Lung (tissue), 12 donors: ENCODE results near the gene RAB3C. TPM values are rescaled to one million over a fixed set of nuclear protein-coding genes. Genes with fewer than 3 reads are reported as not detected.
"Not testable (repeated sequence)": the region's sequence is repeated elsewhere in the genome, so short reads cannot be mapped to it uniquely, and the experiment has no call there.

ENCODE experiments used
- ATAC-seq: fragments of 200-7000 bp; cut with Tn5 transposase; one replicate; pipeline ENCODE4 v1.9.1; 2020; ENCODE audit warnings: moderate number of reproducible peaks; ENCODE audit not compliant: insufficient read depth, low FRiP score
- DNase-seq, 3 donors: peaks; one replicate each; pipeline ENCODE4 v3.0.0-alpha.2; 2013 to 2017
- H3K27ac ChIP-seq, 2 donors: one replicate each; pipeline ENCODE4 v1.5.1; 2013; ENCODE audit warnings: mild to moderate bottlenecking in 2 of 2, moderate library complexity in 2 of 2, control low read depth in 1 of 2, inconsistent platforms in 1 of 2, low read depth in 1 of 2, low read length in 1 of 2
- H3K27me3 ChIP-seq, 3 donors: one replicate each; pipeline ENCODE4 v1.5.1; 2013; ENCODE audit warnings: low read length in 2 of 3; ENCODE audit not compliant: control insufficient read depth in 3 of 3, insufficient read depth in 3 of 3
- H3K36me3 ChIP-seq, 4 donors: one replicate each; pipeline ENCODE4 v1.5.1; 2013; ENCODE audit warnings: low read length in 4 of 4, mild to moderate bottlenecking in 1 of 4, moderate library complexity in 1 of 4; ENCODE audit not compliant: control insufficient read depth in 4 of 4, insufficient read depth in 4 of 4
- H3K4me1 ChIP-seq, 5 donors: one replicate each; pipeline ENCODE4 v1.5.1; 2013; ENCODE audit warnings: low read length in 5 of 5, mild to moderate bottlenecking in 2 of 5, moderate library complexity in 1 of 5; ENCODE audit not compliant: control insufficient read depth in 5 of 5, insufficient read depth in 5 of 5
- H3K4me3 ChIP-seq: one replicate; pipeline ENCODE4 v1.5.1; 2013; ENCODE audit warnings: mild to moderate bottlenecking, control low read depth, moderate library complexity
- H3K9ac ChIP-seq, 2 donors: one replicate each; pipeline ENCODE4 v1.5.1; 2013; ENCODE audit warnings: low read length in 2 of 2, control low read depth in 1 of 2; ENCODE audit not compliant: insufficient read depth in 1 of 2
- H3K9me3 ChIP-seq, 4 donors: one replicate each; pipeline ENCODE4 v1.5.1; 2013; ENCODE audit warnings: low read length in 3 of 4, mild to moderate bottlenecking in 1 of 4, moderate library complexity in 1 of 4; ENCODE audit not compliant: control insufficient read depth in 4 of 4, insufficient read depth in 3 of 4
- CTCF ChIP-seq: IDR thresholded peaks from 2 replicates; pipeline ENCODE4 v1.5.1; 2012; ENCODE audit warnings: mild to moderate bottlenecking; ENCODE audit errors: control extremely low read depth, extremely low read depth
- WGBS, 2 donors: extraction: QIAGEN DNeasy Blood & Tissue Kit; methylation state at CpG; one replicate each; pipeline ENCODE4 v1.1.7; 2013; 5-methylcytosine and 5-hydroxymethylcytosine counted together
- polyA plus RNA-seq, 2 donors: library from polyadenylated mRNA; stranded (reverse); fragments of 200-250 nt; gene quantifications; one replicate each; pipeline ENCODE4 v1.2.1, GENCODE V29; 2013
- total RNA-seq, 2 donors: library from RNA; depleted of rRNA in 1 of 2; stranded (reverse); fragments of >200 nt in 1 of 2; gene quantifications; one replicate each; pipeline ENCODE4 v1.2.1, GENCODE V29; 2014 to 2021
- donor health status: control.
- donor health status: control.
- donor health status: Bipolar disorder and iron deficiency.
- donor health status: healthy.
- donor health status: DM: yes; HTN: yes; CAD: no.

The RAB3C gene
- total and polyA plus RNA-seq, 4 donors = 0.35 to 1.1 (median 0.86) TPM

GRCh38 chr5:58565033-58565432 lies 17.8 kb upstream of the RAB3C start:
- no peak overlapping the region for H3K27ac ChIP-seq
- H3K9ac ChIP-seq = no peak overlapping the region
- H3K4me1 ChIP-seq = no peaks in the 10 kb centered on the region
- WGBS, 2 donors = 94 to 95% methylated on average over 4 of the region's 4 CpGs
- H3K4me3 ChIP-seq = no peak overlapping the region
- H3K9me3 ChIP-seq = peaks cover 0 to 5% (median 0%) of the 10 kb centered on the region in 4 donors
- H3K36me3 ChIP-seq = no peaks in the 10 kb centered on the region
- DNase-seq (no peak), ATAC-seq (no peak)
- no peaks in the 10 kb centered on the region for H3K27me3 ChIP-seq
- TF ChIP-seq CTCF = no peak

- ATAC-seq (no peak), DNase-seq (no peak)
- Histone ChIP-seq H3K36me3 (no peaks in the 10 kb centered on the region), H3K27me3 (no peaks in the 10 kb centered on the region), H3K27ac (no peak overlapping the region), H3K9ac (no peak overlapping the region), H3K9me3 (peaks cover 0 to 1% (median 0%) of the 10 kb centered on the region in 4 donors), H3K4me1 (no peaks in the 10 kb centered on the region), H3K4me3 (no peak overlapping the region)
- 84 to 90% methylated on average over 2 of the region's 2 CpGs for WGBS, 2 donors
- TF ChIP-seq CTCF = no peak
Observed at GRCh38 chr5:58571501-58571900, 11.4 kb upstream of the RAB3C start.

- H3K4me3 ChIP-seq, H3K9me3 ChIP-seq, H3K27me3 ChIP-seq, H3K36me3 ChIP-seq, H3K4me1 ChIP-seq, DNase-seq, H3K9ac ChIP-seq, H3K27ac ChIP-seq, ATAC-seq: not testable (repeated sequence)
- WGBS, 2 donors = 87 to 88% methylated on average over 5 of the region's 5 CpGs
Observed at GRCh38 chr5:58572973-58573372, 9.9 kb upstream of the RAB3C start.

GRCh38 chr5:58579781-58580180 lies 3.1 kb upstream of the RAB3C start:
- Histone ChIP-seq H3K4me3 (no peak overlapping the region), H3K36me3 (no peaks in the 10 kb centered on the region), H3K27me3 (peaks cover 0 to 21% (median 6%) of the 10 kb centered on the region in 3 donors), H3K9ac (no peak overlapping the region), H3K27ac (no peak overlapping the region), H3K4me1 (peaks cover 0 to 14% (median 8%) of the 10 kb centered on the region in 5 donors), H3K9me3 (peaks cover 0 to 1% (median 0%) of the 10 kb centered on the region in 4 donors)
- 73 to 81% methylated on average over 4 of the region's 4 CpGs for WGBS, 2 donors
- DNase-seq = no peak
- no peak for TF ChIP-seq CTCF
- ATAC-seq = no peak
